Transverse colon (tissue), 4 donors: ENCODE data around the gene BMPER.

Source experiments
- POLR2AphosphoS5 ChIP-seq, 3 donors: sonication (generic); formaldehyde crosslinking; IDR thresholded peaks; one replicate each; pipeline ENCODE4 v1.6.1; 2016; ENCODE audit warnings: antibody characterized with exemption in 3 of 3
- TF ChIP-seq, protein P1 (sequence below), 5 experiments: fragments of 200-600 bp in 3 of 5; fragments of 450-650 bp in 2 of 5; sonication (generic) in 3 of 5; IDR thresholded peaks; 1 replicate in 2 of 5; 2 replicates in 3 of 5; pipeline ENCODE4 v1.5.1; 2016 to 2017; ENCODE audit warnings: antibody characterized with exemption in 5 of 5, inconsistent platforms in 3 of 5, mild to moderate bottlenecking in 2 of 5, moderate library complexity in 1 of 5

DNA sequence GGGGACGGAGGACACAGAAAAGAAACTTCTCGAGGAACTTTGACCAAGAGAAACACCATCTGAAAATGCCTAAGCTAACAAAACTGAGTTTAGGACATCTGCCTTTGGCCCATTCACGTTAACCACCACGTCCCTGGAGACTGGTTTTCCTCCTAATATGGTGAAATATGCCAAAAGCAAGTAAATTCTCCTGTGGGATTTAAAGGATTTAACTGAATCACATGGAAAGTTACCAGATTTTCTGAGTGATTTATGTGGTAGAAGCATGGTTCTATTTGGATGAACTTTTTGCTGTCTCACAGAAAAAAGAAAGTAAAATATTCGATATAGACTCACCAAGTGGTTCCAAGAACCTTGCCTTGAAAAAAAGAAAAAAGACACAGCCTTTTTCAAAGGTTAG, 30.4 kb upstream of the BMPER start:
- TF ChIP-seq, protein P1, sequence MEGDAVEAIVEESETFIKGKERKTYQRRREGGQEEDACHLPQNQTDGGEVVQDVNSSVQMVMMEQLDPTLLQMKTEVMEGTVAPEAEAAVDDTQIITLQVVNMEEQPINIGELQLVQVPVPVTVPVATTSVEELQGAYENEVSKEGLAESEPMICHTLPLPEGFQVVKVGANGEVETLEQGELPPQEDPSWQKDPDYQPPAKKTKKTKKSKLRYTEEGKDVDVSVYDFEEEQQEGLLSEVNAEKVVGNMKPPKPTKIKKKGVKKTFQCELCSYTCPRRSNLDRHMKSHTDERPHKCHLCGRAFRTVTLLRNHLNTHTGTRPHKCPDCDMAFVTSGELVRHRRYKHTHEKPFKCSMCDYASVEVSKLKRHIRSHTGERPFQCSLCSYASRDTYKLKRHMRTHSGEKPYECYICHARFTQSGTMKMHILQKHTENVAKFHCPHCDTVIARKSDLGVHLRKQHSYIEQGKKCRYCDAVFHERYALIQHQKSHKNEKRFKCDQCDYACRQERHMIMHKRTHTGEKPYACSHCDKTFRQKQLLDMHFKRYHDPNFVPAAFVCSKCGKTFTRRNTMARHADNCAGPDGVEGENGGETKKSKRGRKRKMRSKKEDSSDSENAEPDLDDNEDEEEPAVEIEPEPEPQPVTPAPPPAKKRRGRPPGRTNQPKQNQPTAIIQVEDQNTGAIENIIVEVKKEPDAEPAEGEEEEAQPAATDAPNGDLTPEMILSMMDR (IDR thresholded peaks at IDR 0.05) = no peak
- peak in 1 of 3 donors; percentile 16 for TF ChIP-seq POLR2AphosphoS5 (IDR thresholded peaks at IDR 0.05)
